K562 (cell line): ENCODE data around the gene FAM72A.
"Not testable (repeated sequence)": the region's sequence is repeated elsewhere in the genome, so short reads cannot be mapped to it uniquely, and the experiment has no call there.

Source experiments
- CREB1 ChIP-seq, 2 experiments: sonication (generic) in 1 of 2; formaldehyde crosslinking in 1 of 2; IDR thresholded peaks; 2 replicates each; pipeline versions ENCODE4 v1.6.1 to v1.8.0; 2012 to 2022; ENCODE audit warnings: inconsistent platforms in 1 of 2, mild to moderate bottlenecking in 1 of 2, missing genetic modification reagents in 1 of 2, moderate library complexity in 1 of 2
- CTCF ChIP-seq, 3 experiments: IDR thresholded peaks in 2 of 3; conservative IDR thresholded peaks in 1 of 3; 2 replicates each; pipeline ENCODE4 v1.5.1; 2011 to 2012; ENCODE audit warnings: low read length in 3 of 3, mild to moderate bottlenecking in 3 of 3, control low read depth in 2 of 3, improper control_type of control experiment in 1 of 3, inconsistent platforms in 1 of 3, low read depth in 1 of 3, mixed read lengths in 1 of 3, moderate library complexity in 1 of 3; ENCODE audit not compliant: insufficient read depth in 2 of 3
- DPF2 ChIP-seq: fragments of 450-650 bp; IDR thresholded peaks from 2 replicates; pipeline ENCODE4 v1.6.1; 2016
- HNRNPUL1 ChIP-seq: fragments of 200-400 bp; formaldehyde crosslinking; IDR thresholded peaks from 2 replicates; pipeline ENCODE4 v1.6.1; 2017; ENCODE audit warnings: low read length
- NONO ChIP-seq, 2 experiments: fragments of 200-400 bp in 1 of 2; fragments of 450-650 bp in 1 of 2; formaldehyde crosslinking in 1 of 2; IDR thresholded peaks; 2 replicates each; pipeline ENCODE4 v1.6.1; 2017; ENCODE audit warnings: low read depth in 2 of 2, mild to moderate bottlenecking in 2 of 2, moderate library complexity in 2 of 2, low read length in 1 of 2
- PHF21A ChIP-seq: fragments of 450-650 bp; IDR thresholded peaks from 2 replicates; pipeline ENCODE4 v1.6.1; 2017; ENCODE audit warnings: low read depth, borderline replicate concordance
- PHF8 ChIP-seq: fragments of 200-600 bp; sonication (generic); IDR thresholded peaks from 2 replicates; pipeline ENCODE4 v1.6.1; 2012; ENCODE audit warnings: mixed run types, mild to moderate bottlenecking, inconsistent platforms, low read length, moderate library complexity, borderline replicate concordance
- POLR2B ChIP-seq: fragments of 450-650 bp; IDR thresholded peaks from 2 replicates; pipeline ENCODE4 v1.6.1; 2018; ENCODE audit warnings: low read depth; ENCODE audit not compliant: partially characterized antibody
- RCOR1 ChIP-seq, 2 experiments: IDR thresholded peaks; 2 replicates each; pipeline ENCODE4 v1.6.1; 2012; ENCODE audit warnings: low read depth in 2 of 2, low read length in 2 of 2, borderline replicate concordance in 1 of 2, improper control_type of control experiment in 1 of 2
- SP1 ChIP-seq: sonication (generic); formaldehyde crosslinking; IDR thresholded peaks from 2 replicates; pipeline ENCODE4 v1.8.1; 2022; ENCODE audit warnings: mild to moderate bottlenecking, missing genetic modification reagents
- TRIM28 ChIP-seq: fragments of 450-650 bp; IDR thresholded peaks from 2 replicates; pipeline ENCODE4 v1.6.1; 2017
- USF2 ChIP-seq: sonication (generic); formaldehyde crosslinking; IDR thresholded peaks from 2 replicates; pipeline ENCODE4 v1.5.0; 2020; ENCODE audit warnings: missing genetic modification reagents
- ZBTB17 ChIP-seq: fragments of 450-650 bp; formaldehyde crosslinking; IDR thresholded peaks from 2 replicates; pipeline ENCODE4 v1.4.0; 2020; ENCODE audit warnings: mild to moderate bottlenecking
- ZNF134 ChIP-seq: fragments of 250-450 bp; sonication (Bioruptor Pico); conservative IDR thresholded peaks from 2 replicates; pipeline ENCODE4 v1.4.0; 2020

- not testable (repeated sequence) for TF ChIP-seq SP1; PHF8; DPF2; HNRNPUL1; POLR2B; CTCF (IDR thresholded peaks at IDR 0.05 in 2 of 3, conservative IDR thresholded peaks at IDR 0.05 in 1 of 3; ENCODE audit: insufficient read depth in 2 of 3, low read depth in 1 of 3, low read length in 3 of 3); ZNF134; ZBTB17 (CRISPR knock-in tag); NONO (IDR thresholded peaks at IDR 0.05; ENCODE audit: low read depth in 2 of 2, low read length in 1 of 2); USF2 (CRISPR knock-in tag); CREB1 (IDR thresholded peaks at IDR 0.05); CREB1 (CRISPR knock-in tag; IDR thresholded peaks at IDR 0.05); RCOR1 (IDR thresholded peaks at IDR 0.05; ENCODE audit: borderline replicate concordance in 1 of 2, low read depth in 2 of 2, low read length in 2 of 2); PHF21A; TRIM28
These were observed 15.6 kb upstream of the FAM72A start for GRCh38 chr1:206218285-206218684.
